ENCODE data around the gene LYSMD3.

DNA sequence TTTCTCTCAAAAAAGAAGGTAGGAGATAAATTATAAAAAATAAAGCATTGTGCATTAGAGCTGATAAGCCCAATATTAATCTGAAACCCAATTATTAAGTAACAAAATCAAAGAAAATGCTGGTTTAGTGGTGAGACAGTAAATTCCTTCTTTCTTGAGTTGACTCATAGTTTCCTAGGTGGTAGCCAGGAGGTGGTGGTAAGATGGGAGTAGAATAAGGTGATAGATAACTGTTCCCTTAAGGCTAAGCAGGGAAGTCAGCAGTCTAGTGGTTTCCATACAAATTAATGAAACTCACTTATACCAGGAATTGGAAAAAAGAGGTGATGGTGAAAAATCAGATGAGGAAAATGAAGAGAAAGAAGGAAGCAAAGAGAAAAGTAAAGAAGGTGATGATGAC lies 23.2 kb downstream of the LYSMD3 start:
- no peak for TF ChIP-seq POLR2AphosphoS5 (IDR thresholded peaks at IDR 0.05)
- no peak for TF ChIP-seq EP300 (IDR thresholded peaks at IDR 0.05)
- TF ChIP-seq, protein P1, sequence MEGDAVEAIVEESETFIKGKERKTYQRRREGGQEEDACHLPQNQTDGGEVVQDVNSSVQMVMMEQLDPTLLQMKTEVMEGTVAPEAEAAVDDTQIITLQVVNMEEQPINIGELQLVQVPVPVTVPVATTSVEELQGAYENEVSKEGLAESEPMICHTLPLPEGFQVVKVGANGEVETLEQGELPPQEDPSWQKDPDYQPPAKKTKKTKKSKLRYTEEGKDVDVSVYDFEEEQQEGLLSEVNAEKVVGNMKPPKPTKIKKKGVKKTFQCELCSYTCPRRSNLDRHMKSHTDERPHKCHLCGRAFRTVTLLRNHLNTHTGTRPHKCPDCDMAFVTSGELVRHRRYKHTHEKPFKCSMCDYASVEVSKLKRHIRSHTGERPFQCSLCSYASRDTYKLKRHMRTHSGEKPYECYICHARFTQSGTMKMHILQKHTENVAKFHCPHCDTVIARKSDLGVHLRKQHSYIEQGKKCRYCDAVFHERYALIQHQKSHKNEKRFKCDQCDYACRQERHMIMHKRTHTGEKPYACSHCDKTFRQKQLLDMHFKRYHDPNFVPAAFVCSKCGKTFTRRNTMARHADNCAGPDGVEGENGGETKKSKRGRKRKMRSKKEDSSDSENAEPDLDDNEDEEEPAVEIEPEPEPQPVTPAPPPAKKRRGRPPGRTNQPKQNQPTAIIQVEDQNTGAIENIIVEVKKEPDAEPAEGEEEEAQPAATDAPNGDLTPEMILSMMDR (IDR thresholded peaks at IDR 0.05), result no peak
